GM23248 (cell line): ENCODE data around the gene SLC16A11.

Experiments
- EZH2 ChIP-seq: fragments of 200-600 bp; sonication (generic); IDR thresholded peaks from 2 replicates; pipeline ENCODE4 v1.6.1; 2018; ENCODE audit warnings: antibody characterized with exemption, mild to moderate bottlenecking; ENCODE audit not compliant: insufficient read depth, poor library complexity, severe bottlenecking
- EZH2phosphoT487 ChIP-seq: fragments of 200-600 bp; sonication (generic); IDR thresholded peaks from 2 replicates; pipeline ENCODE4 v1.6.1; 2018; ENCODE audit warnings: antibody characterized with exemption, moderate library complexity, mild to moderate bottlenecking, low read depth; ENCODE audit not compliant: insufficient read depth

GRCh38 chr17:7063518-7064094, 19.7 kb upstream of the SLC16A11 start:
- TF ChIP-seq EZH2 (no peak), EZH2phosphoT487 (no peak)
